Peyer's patch (tissue), 4 donors: ENCODE data around the gene FUS. TPM values are rescaled to one million over a fixed set of nuclear protein-coding genes. Genes with fewer than 3 reads are reported as not detected.

Experiments used
- DNase-seq, 3 donors: peaks; one replicate each; pipeline ENCODE4 v3.0.0-alpha.2; 2017 to 2019
- H3K27ac ChIP-seq, 4 donors: fragments of 200-600 bp; sonication (generic); one replicate each; pipeline ENCODE4 v1.5.1; 2016 to 2019
- H3K27me3 ChIP-seq, 2 donors: fragments of 200-600 bp; sonication (generic); one replicate each; pipeline ENCODE4 v1.5.1; 2019
- H3K36me3 ChIP-seq, 3 donors: fragments of 200-600 bp; sonication (generic); one replicate each; pipeline ENCODE4 v1.5.1; 2016 to 2019
- H3K4me1 ChIP-seq, 4 donors: fragments of 200-600 bp; sonication (generic); one replicate each; pipeline ENCODE4 v1.5.1; 2016 to 2019
- H3K4me3 ChIP-seq, 4 donors: fragments of 200-600 bp; sonication (generic); 1 replicate in 3 of 4; 2 replicates in 1 of 4; pipeline ENCODE4 v1.5.1; 2016 to 2019; ENCODE audit warnings: mild to moderate bottlenecking in 1 of 4
- H3K9me3 ChIP-seq, 4 donors: fragments of 200-600 bp; sonication (generic); one replicate each; pipeline ENCODE4 v1.5.1; 2016 to 2019; ENCODE audit warnings: mild to moderate bottlenecking in 1 of 4
- CTCF ChIP-seq, 6 experiments: fragments of 450-650 bp in 4 of 6; fragments of 200-600 bp in 2 of 6; sonication (generic) in 1 of 6; IDR thresholded peaks; one replicate each; pipeline ENCODE4 v1.5.1; 2017 to 2019; ENCODE audit warnings: antibody characterized with exemption in 6 of 6, mild to moderate bottlenecking in 3 of 6, moderate library complexity in 1 of 6
- POLR2A ChIP-seq, 2 donors: fragments of 450-650 bp; IDR thresholded peaks; one replicate each; pipeline ENCODE4 v1.5.1; 2017; ENCODE audit warnings: antibody characterized with exemption in 2 of 2, mild to moderate bottlenecking in 2 of 2, moderate library complexity in 2 of 2
- total RNA-seq, 4 donors: library from RNA; depleted of rRNA; stranded (reverse); fragments of >200 nt; gene quantifications; one replicate each; pipeline ENCODE4 v1.1.0, GENCODE V29; 2016

FUS gene
- total RNA-seq, 4 donors from 2014 or later = 69.7 to 173 (median 121) TPM

GRCh38 chr16:31177136-31177535 is 2.8 kb upstream of the FUS start:
- peak in 2 of 3 donors; percentile 50 to 61 for DNase-seq
- peaks cover 0 to 18% (median 7%) of the 10 kb centered on the region in 4 donors for H3K4me1 ChIP-seq
- no peaks in the 10 kb centered on the region for H3K9me3 ChIP-seq
- H3K27ac ChIP-seq = peak overlapping the region in 1 of 4 donors; percentile 66
- no peak overlapping the region for H3K4me3 ChIP-seq
- no peaks in the 10 kb centered on the region for H3K27me3 ChIP-seq
- no peak for TF ChIP-seq CTCF (IDR thresholded peaks at IDR 0.05)
- TF ChIP-seq POLR2A (IDR thresholded peaks at IDR 0.05) = no peak
- no peaks in the 10 kb centered on the region for H3K36me3 ChIP-seq

- DNase-seq = no peak
- Histone ChIP-seq H3K27ac (peak overlapping the region; percentile 87 to 99 (median 92)), H3K27me3 (no peaks in the 10 kb centered on the region), H3K4me3 (peak overlapping the region; percentile 56 to 92 (median 74)), H3K9me3 (no peaks in the 10 kb centered on the region), H3K36me3 (peaks cover 0 to 18% (median 0%) of the 10 kb centered on the region in 3 donors), H3K4me1 (peaks cover 0 to 39% (median 16%) of the 10 kb centered on the region in 4 donors)
- TF ChIP-seq CTCF (IDR thresholded peaks at IDR 0.05) (no peak), POLR2A (IDR thresholded peaks at IDR 0.05) (no peak)
Measured at GRCh38 chr16:31179219-31179746, 656 bp upstream of the FUS start.

GRCh38 chr16:31181102-31181830 is 1.3 kb downstream of the FUS start:
- DNase-seq = peak; percentile 31 to 61 (median 57)
- Histone ChIP-seq H3K36me3 (peaks cover 0 to 37% (median 0%) of the 10 kb centered on the region in 3 donors), H3K27me3 (no peaks in the 10 kb centered on the region), H3K9me3 (no peaks in the 10 kb centered on the region), H3K4me3 (peak overlapping the region; percentile 56 to 92 (median 74)), H3K4me1 (peaks cover 0 to 39% (median 16%) of the 10 kb centered on the region in 4 donors), H3K27ac (peak overlapping the region; percentile 87 to 99 (median 92))
- TF ChIP-seq CTCF (IDR thresholded peaks at IDR 0.05) (no peak), POLR2A (IDR thresholded peaks at IDR 0.05) (no peak)

- Histone ChIP-seq H3K4me3 (peak overlapping the region in 3 of 4 donors; percentile 72 to 92 (median 75)), H3K27me3 (no peaks in the 10 kb centered on the region), H3K9me3 (no peaks in the 10 kb centered on the region), H3K27ac (peak overlapping the region in 1 of 4 donors; percentile 13), H3K4me1 (peaks cover 0 to 39% (median 16%) of the 10 kb centered on the region in 4 donors), H3K36me3 (peaks cover 0 to 49% (median 0%) of the 10 kb centered on the region in 3 donors)
- TF ChIP-seq CTCF (IDR thresholded peaks at IDR 0.05) (no peak), POLR2A (IDR thresholded peaks at IDR 0.05) (no peak)
- no peak for DNase-seq
Measured at GRCh38 chr16:31182391-31182790, 2.5 kb downstream of the FUS start.

GRCh38 chr16:31183432-31184428 is 3.8 kb downstream of the FUS start:
- H3K4me3 ChIP-seq = no peak overlapping the region
- no peaks in the 10 kb centered on the region for H3K9me3 ChIP-seq
- no peak for TF ChIP-seq POLR2A (IDR thresholded peaks at IDR 0.05)
- TF ChIP-seq CTCF (IDR thresholded peaks at IDR 0.05) = no peak
- H3K36me3 ChIP-seq = peaks cover 0 to 62% (median 0%) of the 10 kb centered on the region in 3 donors
- H3K4me1 ChIP-seq = peaks cover 0 to 33% (median 14%) of the 10 kb centered on the region in 4 donors
- H3K27ac ChIP-seq = no peak overlapping the region
- no peak for DNase-seq
- no peaks in the 10 kb centered on the region for H3K27me3 ChIP-seq
